Fibroblast of peridontal ligament (primary cell): Measurements from ENCODE around the gene PLG.
A peak's percentile ranks its signal among the peaks of the same experiment; 100 is the strongest.
"Not testable (repeated sequence)": the region's sequence is repeated elsewhere in the genome, so short reads cannot be mapped to it uniquely, and the experiment has no call there.

Source experiments
- DNase-seq: peaks from one replicate; pipeline ENCODE4 v3.0.0-alpha.2; 2010; ENCODE audit errors: extremely low read depth

PLG gene

DNA sequence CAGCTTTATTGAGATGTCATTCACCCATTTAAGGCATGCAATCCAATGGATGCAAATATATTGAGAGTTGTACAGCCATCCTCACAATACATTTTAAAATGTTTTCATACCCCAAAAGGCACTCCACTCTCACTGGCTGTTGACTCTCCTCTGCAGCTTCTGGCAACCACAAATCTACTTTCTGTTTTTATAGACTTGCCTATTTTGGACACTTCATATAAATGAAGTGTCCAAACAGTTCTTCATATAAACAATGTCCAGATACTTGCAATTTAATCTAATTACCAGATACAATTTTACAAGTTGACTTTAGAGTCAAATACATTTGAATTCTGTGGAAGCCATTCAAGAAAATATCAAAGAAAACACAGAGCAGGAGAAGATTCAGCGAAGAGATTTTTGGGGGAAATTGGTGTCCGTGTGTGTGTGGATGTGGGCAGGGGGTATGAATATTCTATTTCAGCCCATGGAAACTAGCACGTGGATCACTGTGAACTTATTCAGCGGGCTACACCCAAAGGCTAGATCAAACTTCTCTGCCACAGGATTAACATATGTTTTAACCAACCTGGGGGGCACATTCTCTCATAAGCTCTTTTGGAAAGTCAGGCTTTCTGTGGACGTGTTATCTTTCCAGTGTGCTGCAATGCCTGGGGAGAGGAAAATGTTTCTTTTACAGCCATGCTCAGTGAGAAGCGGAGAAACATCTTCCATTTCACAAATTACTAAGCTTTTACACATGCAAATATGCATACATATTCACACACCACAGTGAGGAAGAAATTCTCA, 73.9 kb downstream of the PLG start:
- no peak for DNase-seq

DNA sequence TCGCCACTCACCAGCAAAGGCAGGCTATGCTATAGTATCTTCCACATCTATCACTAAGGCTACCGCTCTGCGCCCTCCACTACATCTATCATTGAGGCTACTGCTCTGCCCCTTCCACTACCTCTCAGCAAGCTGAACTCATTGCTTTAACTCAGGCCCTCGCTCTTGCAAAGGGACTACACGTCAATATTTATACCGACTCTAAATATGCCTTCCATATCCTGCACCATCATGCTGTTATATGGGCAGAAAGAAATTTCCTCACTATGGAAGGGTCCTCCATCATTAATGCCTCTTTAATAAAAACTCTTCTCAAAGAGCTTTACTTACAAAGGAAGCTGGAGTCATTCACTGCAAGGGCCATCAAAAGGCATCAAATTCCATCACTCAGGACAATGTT, 77.1 kb downstream of the PLG start:
- DNase-seq = not testable (repeated sequence)

DNA sequence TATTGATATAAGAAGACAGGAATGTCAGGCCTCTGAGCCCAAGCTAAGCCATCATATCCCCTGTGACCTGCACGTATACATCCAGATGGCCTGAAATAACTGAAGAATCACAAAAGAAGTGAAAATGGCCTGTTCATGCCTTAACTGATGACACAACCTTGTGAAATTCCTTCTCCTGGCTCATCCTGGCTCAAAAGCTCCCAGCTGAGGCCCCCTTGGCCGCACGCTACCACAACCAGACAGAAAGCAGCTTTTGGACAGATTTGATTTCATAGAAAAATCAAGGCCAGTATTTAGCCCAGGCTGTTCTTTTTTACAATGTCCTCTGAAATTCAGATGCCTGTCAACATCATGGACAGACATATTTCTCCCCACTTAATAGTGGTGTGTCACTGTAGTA, 78.6 kb downstream of the PLG start:
- not testable (repeated sequence) for DNase-seq

DNA sequence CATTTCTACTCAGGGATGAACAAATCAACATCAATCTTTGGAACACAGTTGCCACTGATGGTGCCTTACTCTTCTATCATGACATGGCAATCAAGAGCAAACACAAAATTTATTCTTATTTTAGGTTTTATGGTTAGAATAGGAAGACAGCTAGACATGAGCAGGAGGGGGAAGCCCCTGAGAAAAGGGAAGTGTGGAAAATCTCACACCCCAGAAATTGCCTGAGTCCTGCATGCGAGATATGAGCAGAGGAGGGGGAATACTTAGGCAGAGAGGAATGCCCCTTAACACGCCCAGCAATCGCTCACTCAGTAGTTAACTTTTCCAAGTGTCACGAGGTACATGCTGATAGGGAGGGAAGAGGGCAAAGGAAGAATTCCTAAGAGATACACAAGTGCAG, 79.3 kb downstream of the PLG start:
- no peak for DNase-seq

DNA sequence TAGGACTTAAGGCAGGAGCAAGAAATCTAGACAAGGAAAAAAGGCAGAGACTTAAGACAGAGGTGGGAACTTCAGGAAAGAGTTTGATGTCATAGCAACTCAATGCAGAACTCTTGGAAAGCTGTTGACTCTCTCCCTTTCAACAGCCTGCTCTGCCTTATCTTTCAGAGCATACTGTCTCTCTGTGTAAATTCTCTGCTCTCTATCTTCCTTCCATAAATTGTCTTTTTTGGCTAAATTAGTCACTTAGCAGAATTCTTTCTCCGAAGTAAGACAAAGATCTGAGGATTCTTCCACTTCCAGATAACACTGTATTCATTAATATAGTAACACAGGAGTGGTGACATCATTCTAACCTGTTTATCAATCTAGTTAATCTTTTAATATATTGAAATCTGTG, 80.2 kb downstream of the PLG start:
- DNase-seq = no peak

DNA sequence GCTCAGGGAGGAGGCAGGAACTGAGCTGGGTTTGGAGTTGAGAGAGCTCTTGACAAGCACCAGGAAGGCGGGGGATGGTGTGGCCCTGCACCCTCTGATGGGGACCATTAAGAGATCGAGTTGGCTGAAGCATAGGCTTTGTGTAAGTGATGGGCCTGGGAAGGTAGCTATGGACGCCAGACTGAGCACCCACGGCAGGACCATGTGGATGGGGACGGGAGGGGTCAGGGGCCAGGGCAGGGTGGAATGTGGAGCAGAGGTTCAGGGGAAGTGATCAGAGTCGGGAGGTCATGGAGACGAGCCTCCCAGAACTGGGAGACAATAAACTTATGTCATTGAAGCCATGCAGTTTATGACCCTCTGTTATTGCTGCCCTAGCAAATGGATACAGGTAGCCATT, 81.7 kb downstream of the PLG start:
- DNase-seq = no peak

DNA sequence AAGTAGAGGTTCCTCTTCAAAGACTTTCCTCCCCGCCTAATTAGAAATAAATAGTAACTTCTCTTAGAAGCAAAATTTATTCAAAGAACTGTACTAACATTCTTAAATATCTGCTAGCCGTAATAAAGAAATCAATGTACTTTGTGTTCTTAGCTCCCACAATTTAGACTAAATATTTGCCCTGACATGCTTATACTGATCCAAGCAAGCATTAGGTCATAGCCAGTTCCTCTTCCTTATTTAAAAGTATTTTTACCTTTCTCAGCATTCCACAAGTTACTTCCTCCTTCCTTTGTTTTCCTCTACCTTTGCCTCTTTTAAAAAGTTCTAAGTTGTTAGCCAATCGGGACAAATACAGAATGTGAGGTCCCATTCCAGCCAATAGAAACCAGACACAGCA, 86.1 kb downstream of the PLG start:
- not testable (repeated sequence) for DNase-seq

DNA sequence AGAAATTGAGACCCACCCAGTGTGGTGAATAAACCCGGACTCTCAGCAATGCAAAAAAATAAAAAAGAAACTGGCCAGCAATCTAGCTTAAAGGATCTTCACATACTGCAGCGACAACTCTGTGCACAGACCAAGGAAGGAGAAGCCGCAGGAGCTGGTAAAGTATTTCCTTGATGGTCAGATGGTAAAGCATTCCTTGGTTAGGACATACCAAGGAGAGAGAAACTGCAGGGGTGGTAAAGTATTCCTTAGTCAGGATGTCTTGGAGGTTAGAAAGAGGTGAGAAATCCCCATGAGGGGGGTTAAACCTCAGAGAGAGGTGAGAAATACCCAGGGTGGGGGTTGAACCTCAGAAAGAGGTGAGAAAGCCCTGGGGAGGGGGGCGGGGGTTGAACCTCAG, 86.8 kb downstream of the PLG start:
- no peak for DNase-seq

DNA sequence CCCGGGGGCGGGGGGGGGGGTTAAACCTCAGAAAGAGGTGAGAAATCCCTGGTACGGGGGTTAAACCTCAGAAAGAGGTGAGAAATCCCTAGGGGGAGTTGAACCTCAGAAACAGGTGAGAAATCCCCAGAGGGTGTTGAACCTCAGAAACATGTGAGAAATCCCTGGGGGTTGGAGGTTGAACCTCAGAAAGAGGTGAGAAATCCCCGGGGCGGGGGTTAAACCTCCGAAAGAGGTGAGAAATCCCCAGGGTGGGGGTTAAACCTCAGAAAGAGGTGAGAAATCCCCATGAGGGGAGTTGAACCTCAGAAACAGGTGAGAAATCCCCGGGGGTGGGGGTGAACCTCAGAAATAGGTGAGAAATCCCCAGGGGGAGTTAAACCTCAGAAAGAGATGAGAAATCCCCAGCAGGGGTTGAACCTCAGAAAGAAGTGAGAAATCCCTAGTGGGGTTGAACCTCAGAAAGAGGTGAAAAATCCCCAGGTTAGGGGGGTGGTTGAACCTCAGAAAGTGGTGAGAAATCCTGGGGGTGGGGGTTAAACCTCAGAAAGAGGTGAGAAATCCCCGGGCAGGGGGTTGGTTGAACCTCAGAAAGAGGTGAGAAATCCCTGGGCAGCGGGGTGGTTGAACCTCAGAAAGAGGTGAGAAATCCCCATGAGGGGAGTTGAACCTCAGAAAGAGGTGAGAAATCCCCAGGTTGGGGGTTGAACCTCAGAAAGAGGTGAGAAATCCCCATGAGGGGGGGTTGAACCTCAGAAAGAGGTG, 87.4 kb downstream of the PLG start:
- no peak for DNase-seq

DNA sequence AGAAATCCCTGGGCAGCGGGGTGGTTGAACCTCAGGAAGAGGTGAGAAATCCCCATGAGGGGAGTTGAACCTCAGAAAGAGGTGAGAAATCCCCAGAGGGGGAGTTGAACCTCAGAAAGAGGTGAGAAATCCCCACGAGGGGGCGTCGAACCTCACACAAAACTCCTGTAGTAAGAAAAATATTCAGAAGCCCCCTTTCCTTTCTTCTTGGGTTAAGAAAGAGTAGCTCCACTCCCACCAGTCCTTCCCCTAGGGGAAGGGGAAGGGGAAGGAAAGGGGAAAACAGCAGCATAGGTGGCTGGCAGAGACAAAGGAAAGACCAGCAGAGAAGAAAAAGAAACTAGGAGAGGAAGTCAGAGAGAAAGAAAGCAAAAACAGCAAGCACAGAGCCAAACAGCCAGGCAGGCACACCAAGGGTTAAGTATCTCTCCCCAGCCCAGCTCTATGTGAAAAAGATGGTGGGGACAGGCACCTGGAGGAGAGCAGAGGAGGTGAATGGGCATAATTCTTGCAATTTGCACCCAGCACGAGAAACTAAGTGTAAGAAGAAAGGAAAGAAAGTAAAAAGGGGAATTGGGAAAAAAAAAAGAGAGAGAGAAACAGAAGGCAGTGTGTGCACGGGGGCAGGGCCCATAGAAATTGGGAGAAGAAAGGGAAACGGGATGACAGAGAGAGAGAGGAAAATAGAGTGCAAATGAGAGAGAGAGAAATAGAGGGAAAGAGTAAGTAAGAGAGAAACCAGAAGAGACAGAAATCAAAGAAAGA, 88.2 kb downstream of the PLG start:
- DNase-seq = no peak

DNA sequence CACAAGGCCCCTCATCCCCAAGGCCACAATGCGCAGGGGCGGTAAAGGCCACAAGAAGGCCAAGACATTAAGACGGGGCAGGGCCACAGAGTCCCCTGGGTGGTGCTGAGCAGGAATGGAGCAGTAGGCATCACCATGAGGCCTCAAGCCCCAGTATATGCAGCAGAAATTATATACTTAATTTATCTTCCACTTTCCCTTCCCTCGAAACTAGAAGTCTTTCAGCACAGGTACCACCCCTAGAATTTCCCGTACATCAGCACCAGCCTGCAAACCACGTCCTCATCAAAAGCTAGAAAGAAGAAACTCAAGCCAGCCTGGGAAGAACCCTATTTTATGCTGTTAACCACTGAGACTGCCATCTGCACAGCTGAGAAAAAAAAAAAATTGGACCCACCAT, 89.4 kb downstream of the PLG start:
- DNase-seq = no peak

DNA sequence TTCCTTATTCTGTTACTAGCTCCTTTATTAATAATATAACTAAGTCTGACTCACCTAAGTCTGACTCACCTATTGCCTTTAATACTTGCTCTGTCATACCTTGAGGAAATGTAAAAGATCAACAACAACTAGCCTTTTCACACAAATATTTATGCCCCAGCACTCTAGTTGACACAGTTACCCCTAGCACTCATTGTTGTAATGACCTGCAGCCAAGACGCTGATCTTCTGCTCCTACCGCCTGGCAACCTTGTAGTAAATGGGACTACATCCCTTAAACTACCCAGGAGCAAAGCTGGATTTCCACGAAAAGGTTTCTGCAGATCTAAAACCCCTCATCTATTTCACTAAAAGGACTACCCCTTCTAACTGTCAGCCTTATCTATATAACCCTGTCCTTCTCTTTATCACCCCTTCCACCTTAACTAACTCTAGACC, 90.0 kb downstream of the PLG start:
- no peak for DNase-seq

DNA sequence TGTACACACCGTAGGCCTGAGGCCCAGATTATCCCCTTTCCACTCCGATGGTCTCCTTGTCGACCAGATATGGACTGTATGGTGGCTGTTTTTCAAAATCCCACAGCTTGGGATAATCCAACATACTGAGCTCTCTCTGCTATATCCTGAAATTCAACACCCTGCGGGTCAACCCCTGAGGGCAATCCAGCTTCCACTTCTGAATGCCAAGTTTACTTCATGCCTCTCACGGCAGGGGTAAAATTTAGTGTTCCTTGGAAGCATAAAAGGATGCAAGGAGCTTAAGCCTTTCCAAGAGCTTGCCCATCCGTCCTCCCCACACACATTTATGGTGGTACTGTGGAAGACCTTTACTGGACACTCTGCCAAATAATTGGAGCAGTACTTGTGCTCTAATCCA, 90.7 kb downstream of the PLG start:
- DNase-seq = no peak

DNA sequence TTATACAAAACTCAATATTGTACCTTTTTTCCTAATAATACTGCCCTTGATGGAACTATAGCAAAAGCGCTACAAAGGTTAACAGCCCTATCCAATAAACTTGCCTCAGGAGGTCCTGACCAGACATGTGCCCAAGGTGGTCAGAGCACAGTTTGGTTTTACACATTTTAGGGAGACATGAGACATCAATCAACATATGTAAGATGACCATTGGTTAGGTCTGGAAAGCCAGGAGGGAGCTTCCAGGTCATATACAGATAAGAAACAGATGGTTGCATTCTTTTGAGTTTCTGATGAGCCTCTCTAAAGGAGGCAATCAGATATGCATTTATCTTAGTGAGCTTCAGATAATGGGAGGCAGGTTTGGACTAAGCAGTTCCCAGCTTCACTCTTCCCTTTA, 91.6 kb downstream of the PLG start:
- no peak for DNase-seq

DNA sequence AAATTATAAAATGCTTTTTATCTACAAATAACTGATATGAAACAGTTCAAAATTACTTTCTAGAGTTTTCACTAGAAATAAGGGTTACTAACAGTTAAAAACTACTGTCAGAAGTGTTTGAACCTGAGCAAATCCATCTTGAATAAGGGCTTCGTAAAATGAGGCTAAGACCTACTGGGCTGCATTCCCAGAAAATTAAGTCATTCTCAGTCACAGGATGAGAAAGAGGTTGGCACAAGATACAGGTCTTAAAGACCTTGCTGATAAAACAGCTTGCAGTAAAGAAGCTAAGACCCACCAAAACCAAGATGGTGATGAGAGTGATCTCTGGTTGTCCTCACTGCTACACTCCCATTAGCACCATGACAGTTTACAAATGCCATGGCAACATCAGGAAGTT, 93.7 kb downstream of the PLG start:
- no peak for DNase-seq

DNA sequence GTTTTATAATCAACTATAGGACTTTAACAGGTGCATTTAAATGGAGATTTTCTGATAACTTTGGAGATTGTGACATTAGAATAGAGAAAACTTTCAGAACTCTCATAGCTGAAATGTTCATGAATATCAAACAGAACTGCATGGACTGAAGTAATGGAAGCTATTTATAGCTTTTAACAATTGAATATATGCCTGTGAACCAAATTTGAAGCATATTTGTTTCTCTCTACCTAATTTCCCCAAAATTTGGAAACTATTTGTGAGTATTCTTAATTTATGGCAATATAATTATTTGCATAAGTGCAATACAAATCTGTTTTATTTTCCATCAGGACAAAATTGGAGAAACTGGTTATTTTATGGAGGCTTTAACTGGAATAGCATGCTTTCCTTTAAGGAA, 96.6 kb downstream of the PLG start:
- DNase-seq = peak; percentile 2

DNA sequence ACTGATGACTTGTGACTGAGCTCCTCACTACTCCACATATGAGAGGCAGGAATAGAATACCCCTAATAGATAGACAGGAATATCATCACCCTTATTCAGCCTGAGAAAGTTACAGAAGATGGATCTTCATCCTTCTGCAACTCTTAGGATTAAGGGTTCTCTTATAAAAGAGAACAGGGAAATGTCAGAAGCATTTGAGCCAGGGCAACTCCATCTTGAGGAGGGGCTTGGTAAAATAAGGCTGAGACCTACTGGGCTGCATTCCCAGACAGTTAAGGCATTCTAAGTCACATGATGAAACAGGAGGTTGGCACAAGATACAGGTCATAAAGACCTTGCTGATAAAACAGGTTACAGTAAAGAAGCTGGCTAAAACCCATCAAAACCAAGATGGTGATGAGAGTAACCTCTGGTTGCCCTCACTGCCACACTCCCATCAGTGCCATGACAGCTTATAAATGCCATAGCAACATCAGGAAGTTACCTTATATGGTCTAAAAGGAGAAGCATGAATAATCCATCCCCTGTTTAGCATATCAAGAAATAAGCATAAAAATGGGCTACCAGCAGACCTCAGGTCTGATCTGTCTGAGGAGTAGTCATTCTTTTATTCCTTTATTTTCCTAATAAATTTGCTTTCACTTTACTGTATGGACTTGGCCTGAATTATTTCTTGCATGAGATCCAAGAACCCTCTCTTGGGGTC, 97.9 kb downstream of the PLG start:
- DNase-seq = no peak

DNA sequence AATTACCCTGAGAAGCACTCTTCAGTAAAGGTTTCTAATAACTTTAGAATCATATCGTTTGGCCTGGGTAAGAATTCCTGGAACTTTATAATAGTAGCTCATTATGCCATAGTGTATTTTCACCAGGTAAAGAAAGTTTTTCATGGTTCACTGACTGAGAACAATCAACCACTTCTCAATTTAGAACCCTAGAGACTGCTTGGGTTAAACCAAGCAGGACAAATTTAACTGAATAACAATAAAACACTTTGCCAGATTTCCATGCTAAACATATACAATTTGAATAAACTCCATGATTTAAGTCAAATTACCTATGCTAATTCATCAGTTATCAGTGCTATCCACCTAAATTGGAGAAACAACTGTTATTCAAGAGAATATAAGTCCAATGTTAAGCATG, 99.4 kb downstream of the PLG start:
- no peak for DNase-seq

DNA sequence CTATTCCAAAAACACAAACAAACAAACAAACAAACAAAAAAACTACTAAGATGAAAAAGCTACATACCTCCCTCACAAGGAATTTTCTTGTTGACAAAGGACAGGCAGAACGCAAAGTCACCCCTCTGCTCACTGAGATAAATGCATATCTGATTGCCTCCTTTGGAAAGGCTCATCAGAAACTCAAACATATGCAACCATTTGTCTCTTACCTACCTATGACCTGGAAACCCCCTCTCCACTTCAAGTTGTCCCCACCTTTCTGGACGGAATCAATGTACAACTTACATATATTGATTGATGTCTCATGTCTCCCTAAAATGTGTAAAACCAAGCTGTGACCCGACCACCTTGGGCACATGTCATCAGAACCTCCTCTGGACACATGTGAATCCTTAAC, 100.0 kb downstream of the PLG start:
- DNase-seq = not testable (repeated sequence)
